Measurements from ENCODE around the gene DFFB. TPM values are rescaled to one million over a fixed set of nuclear protein-coding genes. Genes with fewer than 3 reads are reported as not detected.

Gene DFFB
- total RNA-seq, 8 experiments from 2014 or later: 2.5 to 8.2 (median 5.6) TPM

DNA sequence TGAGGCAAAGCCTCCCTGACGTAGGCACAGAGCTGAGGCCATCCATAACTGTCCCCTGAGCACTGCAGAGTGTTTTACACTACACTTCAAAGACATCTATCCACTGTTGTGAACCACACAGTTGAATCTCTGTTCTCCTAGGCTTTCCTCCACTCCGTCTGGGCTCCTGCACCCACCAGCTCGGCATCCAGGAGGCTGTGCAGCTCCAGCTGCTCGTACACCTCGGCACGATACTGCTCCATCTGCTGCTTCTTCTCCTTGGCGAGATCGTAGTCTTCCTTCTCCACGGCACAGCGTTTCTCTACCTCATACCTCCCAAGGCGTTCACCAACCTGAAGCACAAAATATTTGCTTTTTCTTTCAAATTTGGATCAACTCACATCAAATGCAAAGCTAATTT, 18.5 kb upstream of the DFFB start:
- no peak overlapping the region for H3K27ac ChIP-seq
- ATAC-seq (replicated peaks in 6 of 8): peak in 2 of 8 experiments; percentile 27 to 36
- in situ Hi-C loops (cut with MboI; ENCODE audit: low pct_unique_long_range_greater_than_20kb in 2 of 9, low sequenced_read_pairs in 9 of 9, unreplicated experiment in 9 of 9): no loop called here
- H3K4me3 ChIP-seq: no peak overlapping the region
- H3K4me1 ChIP-seq (replicated peaks in 1 of 2): no peaks in the 10 kb centered on the region
- 78 to 100% (median 87%) methylated on average over 1 to 11 of the region's 11 CpGs; no CpG with 5 or more reads in 3 of the 10 experiments for WGBS, 10 experiments

DNA sequence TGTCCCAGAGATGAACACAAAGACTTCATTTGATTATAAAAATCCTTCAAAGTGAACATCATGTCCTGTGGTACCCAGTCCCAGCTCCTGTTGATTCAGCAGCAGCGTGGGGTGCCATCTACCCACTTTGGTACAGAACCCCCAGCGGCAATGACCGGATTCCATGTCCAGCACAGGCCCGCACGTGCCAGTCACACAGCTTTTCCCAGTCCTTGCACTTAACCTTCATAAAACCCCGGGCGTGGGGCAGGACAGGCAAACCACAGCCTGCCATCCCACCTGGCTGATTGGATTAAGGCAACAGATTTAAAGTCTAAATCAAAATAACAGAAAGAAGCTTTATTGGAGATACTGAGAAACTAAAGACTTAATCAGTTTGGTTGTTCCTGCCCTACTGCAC, 15.8 kb upstream of the DFFB start:
- no peak for ATAC-seq (replicated peaks in 6 of 8)
- Histone ChIP-seq H3K27ac (no peak overlapping the region), H3K4me3 (no peak overlapping the region), H3K4me1 (replicated peaks in 1 of 2) (no peaks in the 10 kb centered on the region)
- WGBS, 10 experiments: 91 to 100% (median 96%) methylated on average over 3 to 7 of the region's 7 CpGs; no CpG with 5 or more reads in 4 of the 10 experiments
- in situ Hi-C loops (cut with MboI; ENCODE audit: low pct_unique_long_range_greater_than_20kb in 2 of 9, low sequenced_read_pairs in 9 of 9, unreplicated experiment in 9 of 9): no loop called here

DNA sequence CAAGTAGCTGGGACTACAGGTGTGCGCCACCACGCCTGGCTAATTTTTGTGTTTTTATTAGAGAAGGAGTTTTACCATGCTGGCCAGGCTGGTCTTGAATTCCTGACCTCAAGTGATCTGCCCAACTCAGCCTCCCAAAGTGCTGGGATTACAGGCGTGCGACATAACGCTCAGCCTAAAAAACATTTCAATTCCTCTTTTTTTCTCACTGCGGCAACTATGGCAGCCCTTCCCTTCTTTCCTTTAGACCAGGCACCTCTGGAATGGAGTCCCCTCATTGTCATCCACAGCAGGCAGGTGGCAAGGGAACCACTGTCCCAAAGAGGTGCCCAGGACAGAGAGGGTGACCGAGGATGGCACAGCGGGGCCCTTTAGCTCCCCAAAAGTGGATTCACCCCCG, 14.4 kb upstream of the DFFB start:
- no peak overlapping the region for H3K27ac ChIP-seq
- in situ Hi-C loops (cut with MboI; ENCODE audit: low pct_unique_long_range_greater_than_20kb in 2 of 9, low sequenced_read_pairs in 9 of 9, unreplicated experiment in 9 of 9): no loop called here
- WGBS, 10 experiments: 88 to 100% (median 98%) methylated on average over 1 to 9 of the region's 9 CpGs; no CpG with 5 or more reads in 3 of the 10 experiments
- no peak overlapping the region for H3K4me3 ChIP-seq
- no peak for ATAC-seq (replicated peaks in 6 of 8)
- no peaks in the 10 kb centered on the region for H3K4me1 ChIP-seq (replicated peaks in 1 of 2)

DNA sequence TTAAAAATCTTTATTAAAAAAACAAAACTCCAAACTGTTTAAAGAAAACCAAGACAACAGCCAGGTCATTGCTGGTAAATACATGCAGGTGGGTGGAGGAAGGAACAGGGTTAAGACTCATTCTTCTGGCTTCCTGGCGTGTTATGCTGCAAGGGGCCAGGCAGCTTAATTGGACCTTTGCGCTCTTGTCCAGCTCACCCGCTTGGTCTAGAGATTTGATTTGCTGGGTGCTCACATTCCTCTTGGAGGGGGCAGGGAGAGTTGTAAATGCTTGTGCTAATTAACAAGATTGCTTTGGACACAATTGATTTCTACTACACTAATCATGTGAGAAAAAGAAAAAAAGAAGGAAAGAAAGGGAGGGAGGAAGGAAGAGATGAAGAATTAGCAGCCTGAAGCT, 10.7 kb upstream of the DFFB start:
- no peak overlapping the region for H3K4me3 ChIP-seq
- WGBS, 10 experiments: 78 to 100% (median 94%) methylated on average over 1 to 3 of the region's 3 CpGs
- no peak overlapping the region for H3K27ac ChIP-seq
- ATAC-seq (replicated peaks in 6 of 8): no peak
- in situ Hi-C loops (cut with MboI; ENCODE audit: low pct_unique_long_range_greater_than_20kb in 2 of 9, low sequenced_read_pairs in 9 of 9, unreplicated experiment in 9 of 9): no loop called here
- H3K4me1 ChIP-seq (replicated peaks in 1 of 2): no peaks in the 10 kb centered on the region

DNA sequence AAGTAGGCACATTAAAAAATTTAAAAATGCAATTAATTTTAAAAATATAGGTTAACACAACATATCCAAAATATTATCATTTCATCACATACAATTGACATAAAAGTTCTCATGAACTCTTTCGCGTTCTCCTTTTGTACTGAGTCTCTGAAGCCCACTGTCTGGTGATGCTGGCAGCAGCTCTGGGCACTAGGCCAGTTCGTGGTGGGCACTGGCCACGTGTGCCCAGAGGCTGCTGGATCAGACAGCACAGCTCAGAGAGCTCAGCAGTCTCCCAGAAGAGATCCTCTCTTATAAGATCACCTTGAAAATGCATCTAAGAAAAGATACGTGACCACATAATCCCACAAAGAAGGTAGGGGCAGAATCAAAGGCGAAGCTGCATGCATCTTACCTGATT, 10.2 kb upstream of the DFFB start:
- no peak for ATAC-seq (replicated peaks in 6 of 8)
- in situ Hi-C loops (cut with MboI; ENCODE audit: low pct_unique_long_range_greater_than_20kb in 2 of 9, low sequenced_read_pairs in 9 of 9, unreplicated experiment in 9 of 9): no loop called here
- Histone ChIP-seq H3K27ac (no peak overlapping the region), H3K4me1 (replicated peaks in 1 of 2) (no peaks in the 10 kb centered on the region), H3K4me3 (no peak overlapping the region)
- 53 to 96% (median 85%) methylated on average over 2 to 6 of the region's 6 CpGs for WGBS, 10 experiments

DNA sequence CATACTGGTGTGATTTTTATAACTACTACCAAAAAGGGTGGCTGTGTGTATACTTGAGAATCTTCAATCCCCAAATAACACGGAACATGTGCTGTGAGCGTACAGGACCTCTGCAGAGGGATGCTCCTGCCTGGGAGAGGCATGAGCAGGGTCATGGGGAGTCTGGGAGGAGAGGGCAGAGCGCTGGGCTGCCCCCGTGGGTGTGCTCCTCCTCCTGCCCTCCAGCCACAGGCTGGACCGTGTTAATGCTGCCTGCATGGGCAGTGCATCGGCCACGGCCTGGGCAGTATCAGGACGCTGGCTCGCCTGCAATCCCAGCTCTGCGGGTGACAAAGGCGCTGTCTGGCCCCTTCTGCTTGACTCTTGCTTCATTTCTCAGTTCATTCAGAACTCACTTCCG, 6.4 kb upstream of the DFFB start:
- ATAC-seq (replicated peaks in 6 of 8): peak in 2 of 8 experiments; percentile 23 to 74
- Histone ChIP-seq H3K27ac (no peak overlapping the region), H3K4me3 (no peak overlapping the region), H3K4me1 (replicated peaks in 1 of 2) (peaks cover 4 to 5% of the 10 kb centered on the region in 2 donors)
- 63 to 100% (median 87%) methylated on average over 1 to 11 of the region's 12 CpGs; no CpG with 5 or more reads in 3 of the 10 experiments for WGBS, 10 experiments
- in situ Hi-C loops (cut with MboI; ENCODE audit: low pct_unique_long_range_greater_than_20kb in 2 of 9, low sequenced_read_pairs in 9 of 9, unreplicated experiment in 9 of 9): no loop called here

DNA sequence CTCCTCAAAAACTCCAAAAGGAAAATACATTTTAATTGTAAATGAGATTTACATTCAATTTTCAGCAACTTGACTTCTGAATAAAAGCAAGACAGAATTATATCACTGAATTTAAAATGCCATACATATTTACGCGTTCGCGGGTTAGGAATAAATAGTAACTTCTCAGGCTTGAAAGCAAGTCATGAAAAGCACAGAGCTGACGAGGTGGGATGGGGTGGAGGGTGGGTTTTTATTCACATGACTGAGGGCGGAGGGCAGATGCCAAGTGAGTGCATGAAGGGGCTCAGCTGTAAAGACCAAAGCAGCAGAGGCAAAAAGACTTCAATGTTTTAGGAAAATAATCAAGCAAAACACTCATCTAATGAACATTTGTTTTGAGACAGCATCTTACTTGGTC, 6.0 kb upstream of the DFFB start:
- peaks cover 8 to 9% of the 10 kb centered on the region in 2 donors for H3K4me1 ChIP-seq (replicated peaks in 1 of 2)
- peak in 1 of 8 experiments; percentile 55 for ATAC-seq (replicated peaks in 6 of 8)
- in situ Hi-C loops (cut with MboI; ENCODE audit: low pct_unique_long_range_greater_than_20kb in 2 of 9, low sequenced_read_pairs in 9 of 9, unreplicated experiment in 9 of 9): no loop called here
- H3K27ac ChIP-seq: no peak overlapping the region
- 91 to 100% (median 95%) methylated on average over 1 to 6 of the region's 6 CpGs; no CpG with 5 or more reads in 4 of the 10 experiments for WGBS, 10 experiments
- no peak overlapping the region for H3K4me3 ChIP-seq

DNA sequence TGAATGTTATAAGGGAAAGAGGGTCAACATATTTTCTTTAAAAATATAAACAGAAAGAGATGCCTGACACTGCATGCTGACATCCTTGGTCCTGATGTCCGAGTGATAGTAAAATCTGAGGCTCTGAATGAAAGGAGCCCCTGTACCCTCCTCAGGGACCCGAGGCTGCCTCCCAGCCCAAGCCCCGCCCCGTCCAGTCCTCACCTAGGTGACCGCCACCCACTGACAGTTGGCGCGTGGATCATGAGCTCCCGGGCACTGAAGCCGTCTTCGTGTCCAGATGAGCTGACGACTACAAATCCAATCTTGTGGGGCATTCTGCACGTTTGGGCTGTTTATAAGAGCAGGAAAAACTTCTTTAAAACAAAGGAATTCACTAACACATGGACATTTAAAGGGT, 5.2 kb upstream of the DFFB start:
- no peak for ATAC-seq (replicated peaks in 6 of 8)
- H3K27ac ChIP-seq: no peak overlapping the region
- 43 to 100% (median 79%) methylated on average over 1 to 11 of the region's 12 CpGs; no CpG with 5 or more reads in 5 of the 10 experiments for WGBS, 10 experiments
- peaks cover 8 to 9% of the 10 kb centered on the region in 2 donors for H3K4me1 ChIP-seq (replicated peaks in 1 of 2)
- H3K4me3 ChIP-seq: no peak overlapping the region
- in situ Hi-C loops (cut with MboI; ENCODE audit: low pct_unique_long_range_greater_than_20kb in 2 of 9, low sequenced_read_pairs in 9 of 9, unreplicated experiment in 9 of 9): no loop called here

DNA sequence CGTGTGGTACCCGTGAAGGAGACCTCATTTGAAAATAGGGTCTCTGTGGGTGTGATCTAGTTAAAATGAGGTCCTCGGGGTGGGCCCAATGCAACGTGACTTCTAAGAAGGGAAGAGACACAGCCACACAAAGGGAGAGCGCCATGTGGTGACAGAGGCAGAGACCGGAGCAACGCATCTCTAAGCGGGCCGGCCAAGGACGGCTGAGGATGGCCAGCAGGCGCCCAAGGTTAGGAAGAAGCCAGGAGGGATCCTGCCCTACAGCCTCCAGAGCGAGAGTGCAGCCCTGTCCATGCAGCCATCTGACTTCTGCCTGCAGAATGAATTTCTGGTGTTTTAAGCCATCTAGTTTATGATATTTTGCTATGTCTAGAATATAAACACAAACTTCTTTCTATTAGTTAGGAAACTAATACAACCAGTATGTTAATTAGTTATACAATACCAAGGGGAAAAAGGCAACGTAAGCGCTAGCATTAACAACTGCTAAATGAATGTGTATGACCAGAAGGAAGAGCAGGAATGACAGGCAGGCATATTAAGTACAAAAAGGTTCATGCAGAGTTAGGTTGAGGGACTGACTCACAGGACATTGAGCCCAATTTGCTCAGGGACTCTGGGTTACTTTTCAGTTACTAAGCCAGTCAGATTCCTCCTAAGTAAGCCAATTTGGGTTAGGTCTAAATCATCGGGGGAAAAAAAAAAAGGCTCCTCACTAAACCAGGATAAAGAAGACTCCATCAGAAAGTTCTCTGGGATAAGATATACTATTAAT, 4.4 kb upstream of the DFFB start:
- Histone ChIP-seq H3K27ac (no peak overlapping the region), H3K4me3 (no peak overlapping the region), H3K4me1 (replicated peaks in 1 of 2) (peaks cover 8 to 10% of the 10 kb centered on the region in 2 donors)
- in situ Hi-C loops (cut with MboI; ENCODE audit: low pct_unique_long_range_greater_than_20kb in 2 of 9, low sequenced_read_pairs in 9 of 9, unreplicated experiment in 9 of 9): no loop called here
- ATAC-seq (replicated peaks in 6 of 8): no peak
- WGBS, 10 experiments: 60 to 100% (median 70%) methylated on average over 3 to 15 of the region's 15 CpGs; no CpG with 5 or more reads in 2 of the 10 experiments

DNA sequence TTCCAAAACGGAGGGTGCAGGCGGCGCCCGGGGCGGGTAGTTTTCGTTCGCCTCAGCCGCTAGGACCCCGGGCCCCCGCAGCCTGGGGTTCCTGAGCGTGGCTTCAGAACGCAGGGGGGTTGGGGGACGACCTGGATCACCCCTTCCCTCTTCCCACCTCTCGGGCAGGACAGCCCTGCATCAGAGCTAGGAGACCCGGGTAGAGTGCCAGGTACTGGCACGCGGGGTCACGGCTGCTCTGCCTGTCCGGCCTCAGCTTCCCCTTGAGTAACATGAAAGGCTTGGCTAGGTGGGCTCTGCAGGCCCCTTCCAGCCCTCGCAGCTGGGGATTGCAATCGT, 484 bp downstream of the DFFB start:
- H3K27ac ChIP-seq: no peak overlapping the region
- H3K4me1 ChIP-seq (replicated peaks in 1 of 2): peaks cover 8 to 18% of the 10 kb centered on the region in 2 donors
- in situ Hi-C loops (cut with MboI; ENCODE audit: low pct_unique_long_range_greater_than_20kb in 2 of 9, low sequenced_read_pairs in 9 of 9, unreplicated experiment in 9 of 9): no loop called here
- WGBS, 10 experiments: 0 to 18% (median 18%) methylated on average over 1 to 16 of the region's 21 CpGs; no CpG with 5 or more reads in 7 of the 10 experiments
- peak in 2 of 8 experiments; percentile 1 for ATAC-seq (replicated peaks in 6 of 8)
- peak overlapping the region; percentile 74 to 88 (median 77) for H3K4me3 ChIP-seq

DNA sequence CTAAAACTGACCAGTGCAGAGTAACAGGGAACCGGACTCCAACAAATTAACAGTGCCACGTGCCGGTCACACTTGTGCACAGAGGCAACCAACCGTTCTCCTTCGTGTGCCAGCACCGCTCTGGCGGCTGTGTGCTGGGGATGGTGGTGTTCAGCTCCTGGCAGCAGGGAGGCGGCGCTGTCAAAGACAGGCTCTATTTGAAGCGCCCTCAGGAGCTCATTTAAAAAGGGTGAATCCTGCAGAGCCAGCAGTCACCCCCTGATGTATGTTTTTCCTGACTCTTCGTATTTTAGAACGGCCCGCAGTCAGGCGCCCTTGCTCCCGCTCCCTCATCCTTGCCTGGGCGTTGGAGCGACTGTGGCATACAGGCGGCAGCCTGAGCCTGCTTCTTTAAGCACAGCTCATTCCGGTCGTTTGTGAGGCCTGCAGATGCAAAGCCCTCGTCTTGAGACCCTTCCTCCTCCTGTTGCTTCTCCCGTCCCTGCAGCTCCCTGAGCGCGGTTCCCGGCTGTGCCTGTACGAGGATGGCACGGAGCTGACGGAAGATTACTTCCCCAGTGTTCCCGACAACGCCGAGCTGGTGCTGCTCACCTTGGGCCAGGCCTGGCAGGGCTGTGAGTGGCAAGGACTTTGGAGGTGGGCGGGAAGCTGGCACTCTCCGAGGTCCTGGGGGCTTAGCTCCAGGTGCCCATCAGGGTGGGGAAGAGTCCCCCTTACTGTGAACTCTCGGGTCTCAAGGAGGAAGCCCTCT, 1.1 kb downstream of the DFFB start:
- Histone ChIP-seq H3K4me3 (peak overlapping the region; percentile 74 to 88 (median 77)), H3K4me1 (replicated peaks in 1 of 2) (peaks cover 8 to 18% of the 10 kb centered on the region in 2 donors), H3K27ac (no peak overlapping the region)
- in situ Hi-C loops (cut with MboI; ENCODE audit: low pct_unique_long_range_greater_than_20kb in 2 of 9, low sequenced_read_pairs in 9 of 9, unreplicated experiment in 9 of 9): no loop called here
- 12 to 61% (median 26%) methylated on average over 3 to 17 of the region's 34 CpGs; no CpG with 5 or more reads in 3 of the 10 experiments for WGBS, 10 experiments
- ATAC-seq (replicated peaks in 6 of 8): peak in 6 of 8 experiments; percentile 2 to 27 (median 8)

DNA sequence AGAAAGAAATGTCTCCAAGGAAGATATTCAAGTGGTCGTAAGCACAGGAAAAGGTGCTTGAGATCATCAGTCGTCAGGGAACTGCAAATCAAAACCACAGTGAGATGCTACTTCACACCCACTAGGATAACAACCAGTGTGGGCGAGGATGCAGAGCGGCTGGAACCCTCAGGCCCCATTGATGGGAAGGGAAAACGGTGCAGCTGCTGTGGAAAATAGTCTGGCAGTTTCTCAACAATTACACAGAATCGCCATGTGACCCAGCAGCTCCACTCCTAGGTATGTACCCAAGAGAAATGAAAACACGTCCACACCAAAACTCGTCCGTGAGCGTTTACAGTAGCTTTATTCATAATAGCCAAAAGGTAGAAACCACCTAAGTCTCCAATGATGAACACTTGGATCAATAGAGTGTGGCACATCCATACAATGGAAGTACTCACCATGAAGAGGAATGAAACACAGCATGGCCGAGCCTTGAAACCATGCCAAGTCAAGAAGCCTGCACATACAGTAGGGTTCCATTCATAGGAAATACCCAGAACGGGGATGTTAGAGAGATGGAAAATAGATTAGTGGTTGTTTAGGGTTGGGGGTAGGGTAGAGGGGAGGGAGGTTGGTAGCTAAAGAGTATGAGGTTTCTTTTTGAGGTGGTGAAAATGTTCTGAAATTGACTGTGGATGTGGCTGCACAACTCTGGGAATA, 6.1 kb downstream of the DFFB start:
- 74 to 100% (median 85%) methylated on average over 2 to 12 of the region's 12 CpGs for WGBS, 10 experiments
- in situ Hi-C loops (cut with MboI; ENCODE audit: low pct_unique_long_range_greater_than_20kb in 2 of 9, low sequenced_read_pairs in 9 of 9, unreplicated experiment in 9 of 9): no loop called here
- H3K27ac ChIP-seq: no peak overlapping the region
- no peak overlapping the region for H3K4me3 ChIP-seq
- ATAC-seq (replicated peaks in 6 of 8): no peak
- H3K4me1 ChIP-seq (replicated peaks in 1 of 2): peaks cover 0 to 4% of the 10 kb centered on the region in 2 donors

DNA sequence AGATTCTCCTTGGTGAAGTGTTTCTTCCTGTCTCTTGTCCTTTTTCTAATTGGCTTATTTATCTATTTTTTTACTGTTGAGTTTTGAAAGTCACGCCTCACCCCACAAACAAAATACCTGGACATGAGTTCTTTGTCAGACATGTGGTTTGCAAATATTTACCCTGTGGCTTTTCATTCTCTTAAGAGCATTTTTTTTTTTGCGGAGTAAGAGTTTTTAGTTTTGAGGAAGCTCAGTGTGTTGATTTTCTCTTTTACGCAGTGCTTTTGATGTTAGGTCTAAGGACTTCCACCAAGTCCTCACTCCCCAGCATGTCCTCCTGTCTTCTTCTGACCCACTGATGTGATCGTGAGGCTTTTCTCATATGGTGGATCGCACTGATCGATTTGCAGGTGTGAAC, 7.6 kb downstream of the DFFB start:
- 74 to 100% (median 83%) methylated on average over 1 to 6 of the region's 6 CpGs for WGBS, 10 experiments
- H3K27ac ChIP-seq: no peak overlapping the region
- H3K4me1 ChIP-seq (replicated peaks in 1 of 2): peaks cover 4 to 5% of the 10 kb centered on the region in 2 donors
- in situ Hi-C loops (cut with MboI; ENCODE audit: low pct_unique_long_range_greater_than_20kb in 2 of 9, low sequenced_read_pairs in 9 of 9, unreplicated experiment in 9 of 9): no loop called here
- H3K4me3 ChIP-seq: no peak overlapping the region
- ATAC-seq (replicated peaks in 6 of 8): no peak

Measured in motor neuron (in vitro differentiated cells).